HG03060 (cell line): ENCODE measurements around the gene CLN6.
"Not testable (repeated sequence)": the region's sequence is repeated elsewhere in the genome, so short reads cannot be mapped to it uniquely, and the experiment has no call there.

Experiments used
- ATAC-seq: cut with Tn5 transposase; IDR thresholded peaks from one replicate; pipeline ENCODE4 v1.9.1; 2021; ENCODE audit warnings: low read depth, moderate number of reproducible peaks; ENCODE audit not compliant: unreplicated experiment

CLN6 gene

DNA sequence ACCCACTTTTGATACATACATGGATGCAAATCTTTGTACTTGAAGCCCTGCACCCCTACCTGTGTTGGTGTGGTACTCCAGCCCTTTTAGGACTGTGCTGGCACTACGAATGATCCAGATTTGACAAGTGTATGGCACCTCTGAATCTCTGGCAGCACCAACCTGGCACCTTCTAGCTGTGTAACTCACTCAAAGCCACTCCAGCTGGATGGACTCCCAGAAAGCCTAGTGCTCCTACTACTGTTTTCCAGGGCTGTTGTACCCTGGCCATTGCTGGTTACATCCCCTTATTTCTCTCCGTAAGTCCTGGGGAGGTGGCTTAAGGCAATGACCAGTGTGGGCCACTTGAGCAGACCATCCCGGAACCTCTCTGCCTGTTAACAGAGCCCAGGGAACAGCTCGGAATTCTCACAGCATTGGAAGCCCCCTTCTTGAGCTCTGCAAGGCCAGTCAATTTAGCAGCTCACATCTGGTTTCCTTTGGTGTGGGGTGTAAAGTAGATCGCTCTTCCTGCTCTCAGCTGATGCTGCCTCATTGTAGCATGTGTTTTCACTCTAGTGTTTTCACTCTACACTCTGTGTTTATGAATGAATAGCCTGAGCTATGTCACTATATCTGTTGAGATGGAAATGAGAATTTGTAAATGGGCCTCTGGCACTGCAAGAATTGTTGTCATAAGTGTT lies 36.6 kb downstream of the CLN6 start:
- no peak for ATAC-seq

DNA sequence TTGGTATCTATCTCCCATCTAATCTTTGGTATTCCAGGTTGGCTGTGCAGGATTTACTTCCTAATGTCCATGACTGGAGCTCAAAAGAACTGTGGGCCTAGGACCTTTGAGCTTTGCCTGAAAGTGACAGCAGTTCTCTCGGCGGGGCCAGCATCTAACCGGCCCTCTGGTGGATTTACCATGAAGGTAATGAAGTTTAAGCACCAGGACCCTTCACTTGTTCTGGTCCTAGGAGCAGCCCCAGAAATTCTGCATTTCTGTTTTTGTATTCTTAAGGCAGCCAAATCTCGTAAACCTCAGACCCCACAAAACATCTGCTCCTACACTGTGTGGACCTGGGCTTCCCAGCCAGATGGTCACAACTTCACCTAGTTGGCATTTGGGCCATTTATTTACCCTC lies 37.4 kb downstream of the CLN6 start:
- ATAC-seq = no peak

DNA sequence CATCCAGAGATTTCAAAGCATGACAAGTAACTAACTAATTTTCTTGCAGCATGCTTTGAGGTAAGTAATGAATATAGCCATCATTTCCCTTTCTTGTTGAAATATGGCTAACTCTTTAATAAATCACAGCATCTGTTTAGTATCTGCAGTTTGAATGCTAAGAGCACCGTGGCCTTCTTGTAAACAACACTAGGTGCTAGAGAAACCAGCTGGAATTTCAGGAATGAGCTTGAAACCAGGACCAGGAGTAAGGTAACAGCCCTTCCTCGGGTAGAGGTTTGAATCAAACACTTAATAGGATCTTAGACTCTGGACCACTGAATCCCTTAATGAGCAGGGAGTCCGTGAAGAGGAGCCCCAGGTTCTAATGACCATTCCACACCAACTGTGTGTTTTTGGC lies 38.0 kb downstream of the CLN6 start:
- no peak for ATAC-seq

DNA sequence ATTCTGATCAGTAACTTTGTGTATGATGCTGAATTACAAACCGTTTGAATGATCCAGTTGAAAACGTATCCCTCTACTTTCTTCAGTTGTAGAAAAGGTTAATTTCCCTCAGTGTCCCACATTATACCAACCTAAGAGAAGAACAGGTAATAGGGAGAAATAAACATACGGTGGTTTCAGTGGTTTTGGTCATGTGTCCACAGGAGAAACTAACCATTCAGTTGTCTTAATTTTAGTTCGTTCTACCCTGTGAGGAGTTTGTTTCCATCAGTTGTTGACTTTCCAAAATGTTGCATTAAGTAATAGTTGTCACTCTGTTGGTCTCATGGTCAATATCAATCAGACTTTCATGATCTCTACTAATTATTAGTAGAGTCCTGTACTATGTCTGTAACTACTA lies 39.5 kb downstream of the CLN6 start:
- no peak for ATAC-seq

DNA sequence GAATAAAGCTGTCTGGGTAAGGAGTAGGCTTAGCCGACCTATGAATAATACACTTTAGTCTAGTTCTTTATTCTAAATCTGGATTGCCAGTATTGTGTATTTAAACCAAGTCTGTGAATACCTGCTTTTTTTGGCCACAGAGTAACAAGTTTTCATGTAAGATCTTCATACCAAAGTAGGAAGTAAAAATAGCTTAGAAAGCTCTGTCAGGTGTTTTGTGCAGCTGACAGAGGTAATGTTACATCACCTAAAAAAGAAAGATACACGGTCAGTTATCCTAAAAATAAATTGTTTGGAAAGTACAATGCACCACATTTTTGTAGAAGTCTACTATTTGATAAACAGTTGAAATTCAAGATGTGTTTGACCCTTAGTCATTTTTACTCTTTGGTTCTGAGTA lies 40.9 kb downstream of the CLN6 start:
- ATAC-seq = no peak

DNA sequence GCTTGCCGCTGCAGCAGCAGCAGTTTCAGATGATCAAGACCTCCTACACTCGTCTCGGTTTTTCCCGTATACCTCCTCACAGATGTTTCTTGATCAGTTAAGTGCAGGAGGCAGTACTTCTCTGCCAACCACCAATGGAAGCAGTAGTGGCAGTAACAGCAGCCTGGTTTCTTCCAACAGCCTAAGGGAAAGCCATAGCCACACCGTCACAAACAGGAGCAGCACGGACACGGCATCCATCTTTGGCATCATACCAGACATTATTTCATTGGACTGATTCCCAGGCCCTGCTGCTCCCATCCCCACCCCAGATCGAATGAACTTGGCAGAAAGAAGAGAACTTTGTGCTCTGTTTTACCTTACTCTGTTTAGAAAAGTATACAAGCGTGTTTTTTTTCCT lies 42.0 kb downstream of the CLN6 start:
- no peak for ATAC-seq

DNA sequence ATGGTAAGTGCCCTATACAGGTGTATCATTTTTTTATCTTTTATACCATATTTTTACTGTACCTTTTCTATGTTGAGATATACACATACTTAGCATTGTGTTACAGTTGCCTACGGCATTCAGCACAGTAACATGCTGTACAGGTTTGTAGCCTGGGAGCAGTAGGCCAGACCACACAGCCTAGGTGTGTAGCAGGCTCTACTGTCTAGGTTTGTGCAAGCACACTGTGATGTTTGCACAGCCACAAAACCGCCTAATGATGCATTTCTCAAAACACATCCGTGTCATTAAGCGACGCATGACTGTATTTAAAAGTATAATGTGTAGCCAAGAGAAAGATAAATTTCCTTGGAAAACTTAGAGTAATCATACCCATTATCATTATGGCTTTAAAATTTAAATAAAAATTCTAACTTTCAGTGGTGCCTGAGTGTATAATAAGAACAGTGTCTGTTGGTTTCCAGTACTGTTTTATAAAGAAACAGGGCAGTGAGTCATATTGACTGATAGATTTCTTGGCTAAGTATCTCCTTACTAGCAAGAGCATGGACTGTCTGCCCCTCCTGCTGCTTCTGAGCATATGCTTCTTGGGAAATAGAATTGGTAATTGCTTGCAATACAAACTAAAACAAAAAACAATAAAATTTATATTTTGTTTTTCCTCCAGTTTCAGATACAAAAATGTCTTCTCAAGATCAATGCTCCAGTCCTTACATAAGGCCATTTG lies 42.7 kb downstream of the CLN6 start:
- no peak for ATAC-seq

DNA sequence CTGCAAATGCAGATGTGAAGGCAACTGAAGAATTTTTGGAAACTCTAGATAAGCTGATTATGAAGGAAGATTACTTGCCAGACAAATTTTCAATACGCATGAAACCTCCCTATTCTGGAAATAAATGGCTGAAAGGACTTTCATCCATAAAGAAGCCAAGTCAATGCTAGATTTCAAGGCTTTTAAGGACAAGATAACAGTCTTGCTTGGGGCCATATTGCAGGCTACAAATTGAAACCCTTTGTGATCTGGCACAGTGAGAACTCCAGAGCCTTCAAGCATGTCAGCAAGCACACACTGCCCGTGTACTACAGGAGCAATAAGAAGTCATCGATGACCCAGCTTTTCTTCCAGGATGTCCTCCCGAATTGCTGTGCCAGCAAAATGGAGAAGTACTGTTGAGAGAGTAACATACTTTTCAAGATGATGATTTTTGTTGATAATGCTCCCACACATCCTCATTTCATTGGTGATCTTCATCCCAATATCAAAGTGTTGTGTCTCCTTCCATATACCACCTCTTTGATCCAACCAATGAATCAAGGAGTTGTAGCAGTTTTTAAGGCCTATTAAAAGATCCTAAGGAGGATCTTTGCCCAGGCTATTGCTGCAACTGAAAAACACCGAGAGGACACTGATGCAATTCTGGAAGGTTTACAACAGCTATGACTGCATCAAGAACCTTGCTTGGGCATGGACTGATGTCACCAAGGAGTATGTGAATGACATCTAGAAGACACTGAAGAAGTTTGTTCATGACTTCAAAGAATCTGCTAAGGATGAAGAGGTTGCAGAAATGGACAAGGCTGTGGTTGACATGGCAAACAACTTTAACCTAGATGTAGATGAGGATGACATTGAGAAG lies 44.7 kb downstream of the CLN6 start:
- ATAC-seq = no peak

DNA sequence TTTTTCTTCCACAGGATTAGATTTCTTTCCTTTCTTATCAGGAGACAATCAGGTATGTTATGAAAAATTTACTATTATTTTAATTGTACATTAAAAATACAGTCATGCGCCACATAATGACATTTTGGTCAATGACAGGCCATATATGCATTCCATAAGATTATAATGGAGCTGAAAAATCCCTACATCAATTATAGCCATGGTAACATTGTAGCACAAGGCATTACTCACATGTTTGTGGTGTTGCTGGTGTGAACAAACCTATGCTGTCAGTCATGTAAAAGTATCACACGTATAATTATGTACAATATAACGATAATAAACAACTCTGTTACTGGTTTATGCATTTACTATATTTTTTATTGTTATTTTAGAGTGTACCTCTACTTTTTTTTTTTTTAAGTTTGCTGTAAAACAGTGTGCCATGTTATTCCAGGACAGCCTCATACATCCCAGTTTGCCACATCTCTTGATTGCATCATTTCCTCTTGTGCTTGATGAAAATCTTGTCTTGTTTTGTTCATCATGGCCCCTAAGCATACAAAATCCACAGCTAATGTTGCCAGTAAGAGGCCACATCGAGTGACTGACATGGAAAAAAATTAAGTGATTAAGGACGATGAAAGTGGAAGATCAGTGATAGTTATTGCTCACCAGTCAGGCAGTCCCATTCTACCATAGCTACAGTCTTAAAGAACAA lies 45.8 kb downstream of the CLN6 start:
- ATAC-seq = no peak

DNA sequence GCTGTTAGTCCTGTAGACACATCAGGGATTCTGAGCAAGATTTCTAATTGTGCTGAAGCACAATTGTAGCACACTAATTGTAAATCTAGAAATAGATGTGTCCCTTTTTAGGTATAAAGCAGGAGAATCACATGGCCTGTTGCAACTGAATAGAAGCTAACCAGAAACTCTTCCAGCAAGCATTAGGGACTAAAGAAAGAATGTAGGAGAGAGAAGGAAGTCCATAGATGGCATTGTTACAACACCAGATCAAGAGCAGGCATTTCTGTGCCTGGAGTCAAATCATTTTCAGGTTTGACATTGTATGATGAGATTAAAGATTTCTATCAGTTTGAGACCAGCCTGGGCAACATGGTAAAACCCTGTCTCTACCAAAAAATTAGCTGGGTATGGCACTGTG lies 51.8 kb downstream of the CLN6 start:
- no peak for ATAC-seq

DNA sequence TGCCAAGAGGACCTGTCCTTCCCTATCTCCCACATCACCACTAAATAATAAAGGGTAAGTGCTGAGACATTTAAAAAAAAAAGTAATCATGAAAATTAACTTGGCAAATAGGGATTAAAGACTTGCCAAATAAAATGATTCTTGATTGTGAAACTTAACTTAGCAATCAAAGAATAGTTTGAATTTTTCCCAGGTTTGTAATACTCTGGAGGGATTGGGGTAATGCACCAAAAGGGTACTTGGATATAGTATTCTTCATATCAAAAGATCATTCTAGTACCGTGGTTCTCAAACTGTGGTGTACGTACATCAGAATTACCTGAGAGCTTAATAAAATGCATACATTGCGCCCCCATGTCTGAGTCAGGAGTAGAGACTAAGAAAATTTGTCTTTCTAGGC lies 52.9 kb downstream of the CLN6 start:
- no peak for ATAC-seq

DNA sequence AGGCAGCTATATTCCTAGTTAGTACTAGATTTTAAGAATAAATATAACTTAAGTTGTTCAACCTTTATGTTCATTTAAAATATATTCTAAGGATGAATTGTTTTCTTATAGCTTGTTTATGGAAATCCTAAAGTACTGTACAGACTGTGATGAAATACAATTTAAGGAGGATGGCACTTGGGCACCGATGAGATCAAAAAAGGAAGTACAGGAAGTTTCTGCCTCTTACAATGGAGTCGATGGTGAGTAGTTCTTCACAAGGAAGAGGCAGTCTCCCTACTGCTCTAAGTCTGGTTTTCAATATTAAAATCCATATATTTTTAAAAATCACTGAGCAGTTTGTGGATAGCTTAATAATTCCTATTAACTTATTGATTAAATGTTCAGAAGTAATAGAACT lies 54.0 kb downstream of the CLN6 start:
- ATAC-seq = no peak

DNA sequence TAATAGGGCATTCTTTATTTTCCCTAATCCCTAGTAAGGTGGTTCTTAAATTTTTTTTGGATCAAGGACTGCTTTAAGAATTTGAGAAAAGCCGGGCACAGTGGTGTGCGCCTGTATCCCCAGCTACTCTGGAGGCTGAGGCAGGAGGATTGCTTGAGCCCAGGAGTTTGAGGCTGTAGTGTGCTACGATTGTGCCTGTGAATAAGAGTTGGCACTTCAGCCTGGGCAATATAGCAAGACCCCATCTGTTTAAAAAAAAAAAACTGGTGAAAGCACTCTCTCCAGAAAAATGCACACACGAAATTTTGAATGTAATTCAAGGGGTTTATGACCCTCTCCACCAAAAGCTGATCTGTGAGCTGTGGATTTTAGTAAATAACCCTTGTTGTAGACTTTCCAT lies 56.4 kb downstream of the CLN6 start:
- no peak for ATAC-seq

DNA sequence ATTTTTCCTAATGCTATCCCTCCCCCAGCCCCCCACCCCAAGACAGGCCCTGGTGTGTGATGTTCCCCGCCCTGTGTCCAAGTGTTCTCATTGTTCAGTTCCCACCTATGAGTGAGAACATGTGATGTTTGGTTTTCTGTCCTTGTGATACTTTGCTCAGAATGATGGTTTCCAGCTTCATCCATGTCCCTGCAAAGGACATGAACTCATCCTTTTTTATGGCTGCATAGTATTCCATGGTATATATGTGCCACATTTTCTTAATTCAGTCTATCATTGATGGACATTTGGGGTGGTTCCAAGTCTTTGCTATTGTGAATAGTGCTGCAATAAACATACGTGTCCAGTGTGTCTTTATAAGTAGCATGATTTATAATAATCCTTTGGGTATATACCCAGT lies 57.5 kb downstream of the CLN6 start:
- not testable (repeated sequence) for ATAC-seq

DNA sequence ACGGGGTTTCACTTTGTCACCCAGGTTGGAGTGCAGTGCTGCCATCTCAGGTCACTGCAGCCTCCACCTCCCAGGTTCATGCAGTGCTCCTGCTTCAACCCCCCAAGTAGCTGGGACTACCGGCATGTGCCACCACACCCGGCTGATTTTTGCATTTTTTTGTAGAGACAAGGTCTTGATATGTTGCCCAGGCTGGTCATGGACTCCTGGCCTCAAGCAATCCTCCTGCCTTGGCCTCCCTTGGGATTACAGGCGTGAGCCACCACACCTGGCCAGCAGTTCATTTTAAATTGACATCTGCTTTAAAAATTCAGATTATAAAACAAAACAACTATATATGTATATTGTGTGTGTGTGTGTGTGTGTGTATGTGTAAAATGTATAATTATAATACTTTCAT lies 62.7 kb downstream of the CLN6 start:
- ATAC-seq = no peak

DNA sequence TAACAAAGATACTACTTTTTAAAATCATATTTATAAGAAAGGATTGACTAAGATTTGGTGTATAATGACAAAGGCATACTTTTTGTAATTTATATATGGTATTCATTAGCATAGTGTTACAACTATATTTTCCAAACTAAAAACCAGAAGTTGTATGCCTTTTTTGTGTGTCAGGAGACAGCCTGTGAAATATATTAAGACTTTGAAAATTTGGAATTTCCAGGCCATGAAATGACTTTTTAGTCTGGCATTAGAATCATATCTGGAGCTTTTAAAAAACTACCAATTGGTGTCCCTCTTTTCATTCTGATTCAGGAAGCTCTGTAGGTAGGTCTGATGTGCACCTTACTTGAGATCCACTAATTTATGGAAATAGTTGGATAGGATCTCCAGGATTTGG lies 66.3 kb downstream of the CLN6 start:
- no peak for ATAC-seq

DNA sequence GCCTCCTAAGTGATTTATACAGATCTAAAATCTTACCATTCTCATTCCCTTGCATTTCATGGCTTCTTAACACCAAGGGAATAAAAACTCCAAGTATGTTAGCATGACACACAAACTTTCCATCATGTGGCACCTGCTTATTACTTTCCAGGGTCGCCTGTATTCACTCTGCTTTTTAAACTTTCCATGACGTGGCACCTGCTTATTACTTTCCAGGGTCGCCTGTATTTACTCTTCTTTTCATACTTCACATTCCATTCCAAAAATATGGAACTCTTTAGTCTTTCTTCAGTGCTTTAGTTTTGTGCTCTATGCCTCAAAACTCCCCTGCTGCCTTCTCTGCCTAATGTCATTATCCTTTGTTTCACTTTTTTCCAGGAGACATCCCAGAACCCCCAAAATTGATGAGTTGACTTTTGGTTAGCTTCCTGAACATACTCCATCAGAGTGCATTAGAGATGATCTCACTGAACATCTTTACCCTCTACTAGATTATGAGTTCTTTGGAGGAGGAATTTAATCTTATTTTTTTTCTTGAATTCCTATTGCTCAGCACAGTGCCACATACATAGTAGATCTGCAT lies 71.4 kb downstream of the CLN6 start:
- ATAC-seq = no peak

DNA sequence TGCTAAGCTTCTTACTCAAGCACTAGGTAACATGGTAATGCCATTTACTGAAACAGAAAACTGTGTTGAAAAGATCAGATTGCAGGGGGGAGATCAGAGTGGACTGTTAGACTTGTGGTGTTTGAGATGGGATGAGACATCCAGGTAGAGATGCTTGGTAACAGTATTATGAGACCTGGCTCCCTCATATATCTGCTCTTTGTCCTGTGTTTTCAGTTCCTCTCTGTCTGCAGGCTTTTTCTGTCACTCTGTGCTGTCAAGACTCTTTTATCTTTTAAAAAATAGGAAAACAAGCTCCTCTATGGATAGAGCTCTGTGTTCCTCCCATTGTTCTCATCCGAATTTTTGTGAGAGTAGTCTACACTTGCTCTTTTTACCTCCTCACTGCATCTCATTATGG lies 72.5 kb downstream of the CLN6 start:
- ATAC-seq = no peak
